ENCODE measurements around the gene RGS9BP.
"Not testable (repeated sequence)": the region's sequence is repeated elsewhere in the genome, so short reads cannot be mapped to it uniquely, and the experiment has no call there.

RGS9BP gene

DNA sequence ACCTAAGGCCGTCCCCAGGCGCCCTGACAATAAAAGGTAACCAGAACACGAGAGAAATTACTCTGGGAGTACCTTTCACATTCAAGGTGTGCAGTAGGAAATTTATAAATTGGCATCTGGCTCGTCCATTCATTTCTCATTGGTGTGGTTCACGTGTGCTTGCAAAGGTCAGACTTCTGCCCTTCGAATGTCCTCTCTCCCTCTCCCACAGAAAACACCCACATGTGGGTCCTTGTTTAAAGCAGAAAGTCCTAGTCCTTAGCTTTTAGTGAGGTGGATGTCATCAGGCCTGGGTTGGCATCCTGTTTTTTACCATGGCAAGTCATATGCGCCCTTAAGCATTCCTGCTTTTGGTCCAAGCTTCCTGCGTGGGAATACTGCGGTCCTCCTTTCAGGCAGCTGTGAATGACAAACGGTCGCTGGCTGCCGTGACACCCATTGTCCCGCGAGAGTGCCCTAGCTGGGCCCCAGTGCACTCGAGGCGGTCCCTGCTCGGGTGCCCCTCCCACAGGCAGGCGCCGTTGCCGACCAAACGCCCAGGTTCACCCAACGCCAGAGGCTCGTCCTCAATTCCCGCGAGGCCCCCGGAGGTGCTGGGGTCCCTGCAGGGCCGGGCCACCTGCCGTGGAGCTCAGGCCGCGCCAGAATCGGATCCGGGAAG, 15.8 kb downstream of the RGS9BP start, which contains the start of gene NUDT19:
NUDT19 (plus strand) TSS at position 531 of the 661 bp plus-strand sequence. CDS start 140 bp downstream, outside the sequence.
- Histone ChIP-seq H3K4me1 (ENCODE audit: control insufficient read depth in 1 of 2, insufficient read depth in 2 of 2, low read length in 2 of 2) (peaks cover 9 to 12% of the 10 kb centered on the region in 2 experiments), H3K18ac (ENCODE audit: low read length) (peak within 1 kb of the TSS; percentile 55), H2AFZ (ENCODE audit: insufficient read depth, low read length, poor library complexity) (peak within 1 kb of the TSS; percentile 92), H3K4me3 (ENCODE audit: low read depth, low read length) (peak within 1 kb of the TSS; percentile 73), H3K4ac (ENCODE audit: low read depth, low read length) (peak within 1 kb of the TSS; percentile 49), H3K23ac (ENCODE audit: low read length) (no peak within 1 kb of the TSS), H4K8ac (ENCODE audit: low read depth, low read length) (peak within 1 kb of the TSS; percentile 78), H2AK5ac (ENCODE audit: low read length) (peak within 1 kb of the TSS; percentile 84), H3K27me3 (ENCODE audit: insufficient read depth, low read length) (no peaks in the 10 kb centered on the region), H2BK5ac (ENCODE audit: low read depth, low read length, poor library complexity) (peak within 1 kb of the TSS; percentile 14), H3K4me2 (ENCODE audit: low read length) (peak within 1 kb of the TSS; percentile 78), H3K14ac (ENCODE audit: low read length) (peak within 1 kb of the TSS; percentile 91), H3K36me3 (ENCODE audit: control insufficient read depth in 1 of 2, insufficient read depth in 2 of 2, low read length in 2 of 2) (no peaks in the 10 kb centered on the region), H3K9me3 (ENCODE audit: insufficient read depth, low read depth, low read length) (no peaks in the 10 kb centered on the region), H2BK12ac (ENCODE audit: low read length) (no peak within 1 kb of the TSS), H4K12ac (ENCODE audit: low read depth, low read length) (peak within 1 kb of the TSS; percentile 61), H3K79me2 (ENCODE audit: control insufficient read depth, insufficient read depth, low read length, poor library complexity) (peaks cover 5% of the 10 kb centered on the region), H2BK120ac (ENCODE audit: insufficient read depth, low read length, poor library complexity) (peak within 1 kb of the TSS; percentile 48), H3K79me1 (ENCODE audit: low read length) (peaks cover 10% of the 10 kb centered on the region), H4K91ac (ENCODE audit: low read depth, low read length) (peak within 1 kb of the TSS; percentile 74), H3K27ac (ENCODE audit: low read depth, low read length) (no peak within 1 kb of the TSS), H3K9ac (ENCODE audit: low read length) (peak within 1 kb of the TSS; percentile 54)
- peak; percentile 45 to 66 for DNase-seq
- no CpG with 5 or more reads among the region's 32 CpGs for WGBS (ENCODE audit: extremely low coverage, insufficient coverage, insufficient read length)

DNA sequence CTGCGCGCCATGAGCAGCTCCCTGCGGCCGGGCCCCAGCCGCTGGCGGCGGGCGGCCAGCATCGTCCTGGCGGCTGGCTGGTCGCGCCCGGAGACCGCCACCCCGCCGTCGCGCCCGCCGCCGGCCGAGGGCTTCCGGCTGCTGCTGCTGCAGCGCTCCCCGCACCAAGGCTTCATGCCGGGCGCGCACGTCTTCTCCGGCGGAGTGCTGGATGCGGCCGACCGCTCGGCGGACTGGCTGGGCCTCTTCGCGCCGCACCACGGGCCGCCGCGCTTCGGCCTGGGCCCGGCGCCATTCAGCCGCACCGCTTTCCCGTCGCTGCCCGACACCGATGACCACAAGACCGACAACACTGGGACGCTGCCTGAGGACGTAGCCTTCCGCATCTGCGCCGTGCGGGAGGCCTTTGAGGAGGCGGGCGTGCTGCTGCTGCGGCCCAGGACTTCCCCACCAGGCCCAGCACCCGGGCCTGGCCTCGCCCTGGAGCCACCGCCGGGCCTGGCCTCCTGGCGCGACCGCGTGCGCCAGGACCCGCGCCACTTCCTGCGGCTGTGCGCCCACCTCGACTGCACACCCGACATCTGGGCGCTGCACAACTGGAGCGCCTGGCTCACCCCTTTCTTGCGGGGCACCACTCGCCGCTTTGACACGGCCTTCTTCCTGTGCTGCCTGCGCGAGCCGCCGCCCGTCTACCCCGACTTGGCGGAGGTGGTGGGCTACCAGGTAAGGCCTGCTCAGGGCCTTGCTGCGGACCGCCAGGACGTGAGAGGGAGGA, 16.5 kb downstream of the RGS9BP start:
- Histone ChIP-seq H3K9me3 (ENCODE audit: insufficient read depth, low read depth, low read length) (no peaks in the 10 kb centered on the region), H3K36me3 (ENCODE audit: control insufficient read depth in 1 of 2, insufficient read depth in 2 of 2, low read length in 2 of 2) (no peaks in the 10 kb centered on the region), H3K79me1 (ENCODE audit: low read length) (peaks cover 10% of the 10 kb centered on the region), H3K27me3 (ENCODE audit: insufficient read depth, low read length) (no peaks in the 10 kb centered on the region), H3K4me1 (ENCODE audit: control insufficient read depth in 1 of 2, insufficient read depth in 2 of 2, low read length in 2 of 2) (peaks cover 9 to 12% of the 10 kb centered on the region in 2 experiments), H3K4me3 (ENCODE audit: low read depth, low read length) (peak overlapping the region; percentile 73), H4K12ac (ENCODE audit: low read depth, low read length) (peak overlapping the region; percentile 61), H4K8ac (ENCODE audit: low read depth, low read length) (peak overlapping the region; percentile 78), H3K79me2 (ENCODE audit: control insufficient read depth, insufficient read depth, low read length, poor library complexity) (peaks cover 5% of the 10 kb centered on the region), H3K9ac (ENCODE audit: low read length) (peak overlapping the region; percentile 54), H3K14ac (ENCODE audit: low read length) (peak overlapping the region; percentile 91), H3K27ac (ENCODE audit: low read depth, low read length) (no peak overlapping the region), H3K4me2 (ENCODE audit: low read length) (peak overlapping the region; percentile 78), H3K23ac (ENCODE audit: low read length) (no peak overlapping the region), H2BK5ac (ENCODE audit: low read depth, low read length, poor library complexity) (peak overlapping the region; percentile 14), H2BK12ac (ENCODE audit: low read length) (no peak overlapping the region), H2AFZ (ENCODE audit: insufficient read depth, low read length, poor library complexity) (peak overlapping the region; percentile 92), H3K18ac (ENCODE audit: low read length) (peak overlapping the region; percentile 55), H2BK120ac (ENCODE audit: insufficient read depth, low read length, poor library complexity) (peak overlapping the region; percentile 48), H4K91ac (ENCODE audit: low read depth, low read length) (peak overlapping the region; percentile 74), H2AK5ac (ENCODE audit: low read length) (peak overlapping the region; percentile 84), H3K4ac (ENCODE audit: low read depth, low read length) (peak overlapping the region; percentile 49)
- no CpG with 5 or more reads among the region's 93 CpGs for WGBS (ENCODE audit: extremely low coverage, insufficient coverage, insufficient read length)
- DNase-seq = peak; percentile 29 to 54

DNA sequence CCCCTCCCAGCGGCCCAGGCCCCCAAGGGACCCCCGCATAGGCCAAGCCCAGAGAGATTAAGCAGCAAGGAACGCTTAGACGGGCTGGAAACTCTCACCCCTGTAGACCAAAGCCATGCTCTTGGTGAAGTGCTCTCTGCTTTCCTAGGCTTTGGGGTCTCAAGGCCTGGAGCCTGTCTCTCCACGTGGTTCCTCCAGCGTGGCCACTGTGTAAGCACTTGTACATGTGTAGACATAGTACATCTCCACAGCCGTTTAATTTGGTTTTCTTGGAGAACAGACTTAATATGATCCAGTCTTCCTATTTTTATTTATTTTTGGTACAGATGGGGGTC, 17.0 kb downstream of the RGS9BP start:
- no peak for DNase-seq
- Histone ChIP-seq H3K9me3 (ENCODE audit: insufficient read depth, low read depth, low read length) (no peaks in the 10 kb centered on the region), H3K36me3 (ENCODE audit: control insufficient read depth in 1 of 2, insufficient read depth in 2 of 2, low read length in 2 of 2) (no peaks in the 10 kb centered on the region), H2BK5ac (ENCODE audit: low read depth, low read length, poor library complexity) (no peak overlapping the region), H2AFZ (ENCODE audit: insufficient read depth, low read length, poor library complexity) (no peak overlapping the region), H2BK12ac (ENCODE audit: low read length) (no peak overlapping the region), H3K4me2 (ENCODE audit: low read length) (peak overlapping the region; percentile 78), H3K27me3 (ENCODE audit: insufficient read depth, low read length) (no peaks in the 10 kb centered on the region), H3K79me1 (ENCODE audit: low read length) (peaks cover 10% of the 10 kb centered on the region), H3K23ac (ENCODE audit: low read length) (no peak overlapping the region), H3K18ac (ENCODE audit: low read length) (peak overlapping the region; percentile 55), H3K9ac (ENCODE audit: low read length) (no peak overlapping the region), H2BK120ac (ENCODE audit: insufficient read depth, low read length, poor library complexity) (peak overlapping the region; percentile 48), H3K27ac (ENCODE audit: low read depth, low read length) (no peak overlapping the region), H3K4me1 (ENCODE audit: control insufficient read depth in 1 of 2, insufficient read depth in 2 of 2, low read length in 2 of 2) (peaks cover 9 to 12% of the 10 kb centered on the region in 2 experiments), H3K14ac (ENCODE audit: low read length) (peak overlapping the region; percentile 73), H4K8ac (ENCODE audit: low read depth, low read length) (peak overlapping the region; percentile 78), H4K91ac (ENCODE audit: low read depth, low read length) (peak overlapping the region; percentile 74), H2AK5ac (ENCODE audit: low read length) (peak overlapping the region; percentile 84), H3K4ac (ENCODE audit: low read depth, low read length) (peak overlapping the region; percentile 49), H3K4me3 (ENCODE audit: low read depth, low read length) (no peak overlapping the region), H4K12ac (ENCODE audit: low read depth, low read length) (peak overlapping the region; percentile 61), H3K79me2 (ENCODE audit: control insufficient read depth, insufficient read depth, low read length, poor library complexity) (peaks cover 5% of the 10 kb centered on the region)
- no CpG with 5 or more reads among the region's 7 CpGs for WGBS (ENCODE audit: extremely low coverage, insufficient coverage, insufficient read length)

DNA sequence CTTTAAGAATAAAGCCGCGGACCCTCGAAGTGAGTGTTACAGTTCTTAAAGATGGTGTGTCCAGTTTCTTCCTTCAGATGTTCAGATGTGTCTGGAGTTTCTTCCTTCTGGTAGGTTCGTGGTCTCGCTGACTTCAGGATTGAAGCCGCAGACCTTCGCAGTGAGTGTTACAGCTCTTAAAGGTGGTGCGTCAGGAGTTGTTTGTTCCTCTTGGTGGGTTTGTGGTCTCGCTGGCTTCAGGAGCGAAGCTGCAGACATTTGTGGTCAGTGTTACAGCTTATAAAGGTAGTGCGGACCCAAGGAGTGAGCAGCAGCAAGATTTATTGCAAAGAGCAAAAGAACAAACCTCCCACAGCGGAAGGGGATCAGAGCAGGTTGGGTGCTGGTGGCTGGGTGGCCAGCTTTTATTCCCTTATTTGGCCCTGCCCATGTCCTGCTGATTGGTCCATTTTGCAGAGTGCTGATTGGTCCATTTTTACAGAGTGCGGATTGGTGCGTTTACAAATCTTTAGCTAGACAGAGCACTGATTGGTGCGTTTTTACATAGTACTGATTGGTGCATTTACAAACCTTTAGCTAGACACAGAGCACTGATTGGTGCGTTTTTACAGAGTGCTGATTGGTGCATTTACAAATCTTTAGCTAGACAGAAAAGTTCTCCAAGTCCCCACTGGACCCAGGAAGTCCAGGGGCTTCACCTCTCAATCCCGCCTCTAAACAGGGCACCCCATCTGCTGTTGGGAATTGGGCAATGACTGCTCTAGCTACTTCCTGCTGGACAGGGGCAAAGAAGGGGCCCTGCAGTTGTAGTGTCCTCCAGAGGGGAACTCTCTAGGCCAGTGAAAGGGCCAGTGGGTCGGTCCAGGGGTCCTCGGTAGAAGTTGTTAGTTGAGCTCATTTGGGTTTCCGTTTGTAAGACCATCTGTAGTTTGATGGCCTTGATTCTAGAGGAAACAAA, 17.8 kb downstream of the RGS9BP start:
- not testable (repeated sequence) for H3K9me3 ChIP-seq (ENCODE audit: insufficient read depth, low read depth, low read length); H3K23ac ChIP-seq (ENCODE audit: low read length); H3K27me3 ChIP-seq (ENCODE audit: insufficient read depth, low read length); H3K14ac ChIP-seq (ENCODE audit: low read length); H2AK5ac ChIP-seq (ENCODE audit: low read length); H3K4ac ChIP-seq (ENCODE audit: low read depth, low read length); H3K4me3 ChIP-seq (ENCODE audit: low read depth, low read length); H3K36me3 ChIP-seq (ENCODE audit: control insufficient read depth in 1 of 2, insufficient read depth in 2 of 2, low read length in 2 of 2); DNase-seq; H2AFZ ChIP-seq (ENCODE audit: insufficient read depth, low read length, poor library complexity); H2BK120ac ChIP-seq (ENCODE audit: insufficient read depth, low read length, poor library complexity); H3K18ac ChIP-seq (ENCODE audit: low read length); H2BK5ac ChIP-seq (ENCODE audit: low read depth, low read length, poor library complexity); H4K8ac ChIP-seq (ENCODE audit: low read depth, low read length); H4K91ac ChIP-seq (ENCODE audit: low read depth, low read length); H3K79me2 ChIP-seq (ENCODE audit: control insufficient read depth, insufficient read depth, low read length, poor library complexity); H3K27ac ChIP-seq (ENCODE audit: low read depth, low read length); H4K12ac ChIP-seq (ENCODE audit: low read depth, low read length); H2BK12ac ChIP-seq (ENCODE audit: low read length); H3K9ac ChIP-seq (ENCODE audit: low read length)
- no CpG with 5 or more reads among the region's 20 CpGs for WGBS (ENCODE audit: extremely low coverage, insufficient coverage, insufficient read length)
- peaks cover 9 to 12% of the 10 kb centered on the region in 2 experiments for H3K4me1 ChIP-seq (ENCODE audit: control insufficient read depth in 1 of 2, insufficient read depth in 2 of 2, low read length in 2 of 2)
- H3K4me2 ChIP-seq (ENCODE audit: low read length) = peak overlapping the region; percentile 20
- H3K79me1 ChIP-seq (ENCODE audit: low read length) = peaks cover 10% of the 10 kb centered on the region

Measured in trophoblast cell (in vitro differentiated cells and primary cell).